Common myeloid progenitor, CD34-positive (primary cell): ENCODE measurements around the gene DCDC2.
"Not testable (repeated sequence)": the region's sequence is repeated elsewhere in the genome, so short reads cannot be mapped to it uniquely, and the experiment has no call there.

ENCODE experiments used
- CTCF ChIA-PET: fragments of 350-600 bp; sonication (Branson Sonifier 250); formaldehyde crosslinking; loops from one replicate; lab custom pipeline; 2021; ENCODE audit warnings: antibody characterized with exemption; lab: Charles Lee
- POLR2A ChIA-PET: fragments of 350-600 bp; sonication (Branson Sonifier 250); formaldehyde crosslinking; loops from one replicate; lab custom pipeline; 2021; ENCODE audit warnings: antibody characterized with exemption; lab: Charles Lee
- DNase-seq, 3 donors: peaks; one replicate each; pipeline versions ENCODE4 v3.0.0 to v3.0.0-alpha.2; 2013
- H3K27ac ChIP-seq, 2 experiments: 1 replicate in 1 of 2; 2 replicates in 1 of 2; pipeline ENCODE4 v1.7.0; 2013; ENCODE audit warnings: inconsistent platforms in 2 of 2, low read length in 2 of 2, mild to moderate bottlenecking in 2 of 2, low read depth in 1 of 2, moderate library complexity in 1 of 2; ENCODE audit not compliant: severe bottlenecking in 2 of 2, insufficient read depth in 1 of 2, poor library complexity in 1 of 2
- H3K27me3 ChIP-seq, 5 experiments: replicated peaks in 2 of 5; 1 replicate in 3 of 5; 2 replicates in 2 of 5; pipeline versions ENCODE4 v1.6.1 to v1.7.0; 2013; ENCODE audit warnings: low read length in 4 of 5, mild to moderate bottlenecking in 2 of 5, moderate library complexity in 2 of 5, inconsistent platforms in 1 of 5; ENCODE audit not compliant: insufficient read depth in 5 of 5, control insufficient read depth in 4 of 5
- H3K36me3 ChIP-seq, 4 experiments: 1 replicate in 2 of 4; 2 replicates in 2 of 4; pipeline versions ENCODE4 v1.6.1 to v1.7.0; 2013; ENCODE audit warnings: low read length in 3 of 4, control low read depth in 1 of 4, mild to moderate bottlenecking in 1 of 4; ENCODE audit not compliant: control insufficient read depth in 4 of 4, insufficient read depth in 4 of 4
- H3K4me1 ChIP-seq, 4 experiments: 1 replicate in 3 of 4; 2 replicates in 1 of 4; pipeline versions ENCODE4 v1.6.1 to v1.7.1; 2013; ENCODE audit warnings: low read length in 3 of 4, mild to moderate bottlenecking in 3 of 4, control low read depth in 1 of 4, inconsistent platforms in 1 of 4, moderate library complexity in 1 of 4; ENCODE audit not compliant: control insufficient read depth in 4 of 4, insufficient read depth in 4 of 4; ENCODE audit errors: control extremely low read depth in 1 of 4
- H3K4me3 ChIP-seq, 7 experiments: 1 replicate in 4 of 7; 2 replicates in 3 of 7; pipeline versions ENCODE4 v1.5.1 to v1.7.0; 2013; ENCODE audit warnings: mild to moderate bottlenecking in 7 of 7, low read length in 6 of 7, moderate library complexity in 6 of 7, inconsistent platforms in 2 of 7, low read depth in 2 of 7, control low read depth in 1 of 7; ENCODE audit not compliant: insufficient read depth in 4 of 7, control insufficient read depth in 1 of 7; ENCODE audit errors: extremely low read depth in 1 of 7
- H3K9me3 ChIP-seq, 5 experiments: 1 replicate in 4 of 5; 2 replicates in 1 of 5; pipeline versions ENCODE4 v1.6.1 to v1.7.1; 2013; ENCODE audit warnings: low read length in 4 of 5, mild to moderate bottlenecking in 2 of 5, inconsistent platforms in 1 of 5, low read depth in 1 of 5, moderate library complexity in 1 of 5; ENCODE audit not compliant: control insufficient read depth in 4 of 5, insufficient read depth in 2 of 5; ENCODE audit errors: control extremely low read depth in 1 of 5
- WGBS: methylation state at CpG from one replicate; pipeline ENCODE4 v1.1.5; 2013; ENCODE audit not compliant: insufficient coverage; 5-methylcytosine and 5-hydroxymethylcytosine counted together

DCDC2 gene

DNA sequence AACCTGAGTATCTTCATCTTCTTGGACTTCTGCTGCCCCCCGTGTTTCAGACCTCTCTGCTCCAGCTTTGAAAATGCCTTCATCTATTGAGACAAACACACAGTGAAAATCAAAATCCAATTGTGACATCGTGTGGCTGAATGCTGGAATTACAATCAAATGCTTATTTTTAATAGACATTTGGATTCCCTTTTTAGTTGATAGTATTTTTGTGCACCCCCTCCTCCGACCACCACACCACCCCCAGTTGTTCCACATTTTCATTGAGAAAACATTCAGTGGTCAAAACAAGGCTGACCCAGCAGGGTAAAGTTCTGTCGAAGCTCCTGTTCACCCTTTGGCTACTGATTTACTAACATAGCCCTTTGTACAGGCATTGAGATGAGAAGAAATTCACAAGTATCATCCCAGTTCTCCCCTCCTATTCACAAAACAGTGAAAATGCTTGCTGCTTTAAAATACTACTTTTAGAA, 152.8 kb downstream of the DCDC2 start:
- Histone ChIP-seq H3K4me3 (no peak overlapping the region), H3K4me1 (no peaks in the 10 kb centered on the region), H3K9me3 (peaks cover 0 to 2% (median 0%) of the 10 kb centered on the region in 5 experiments), H3K27ac (no peak overlapping the region), H3K36me3 (no peaks in the 10 kb centered on the region), H3K27me3 (no peaks in the 10 kb centered on the region)
- POLR2A ChIA-PET, result no interaction called here
- peak; percentile 56 to 72 (median 66) for DNase-seq
- CTCF ChIA-PET, result interaction anchor here (2.5 kb wide), 1 partner anchor 9 kb away, joined by 8 read pairs; no protein-coding TSS in a partner anchor
- WGBS, result 0% methylated on average over 2 of the region's 4 CpGs

DNA sequence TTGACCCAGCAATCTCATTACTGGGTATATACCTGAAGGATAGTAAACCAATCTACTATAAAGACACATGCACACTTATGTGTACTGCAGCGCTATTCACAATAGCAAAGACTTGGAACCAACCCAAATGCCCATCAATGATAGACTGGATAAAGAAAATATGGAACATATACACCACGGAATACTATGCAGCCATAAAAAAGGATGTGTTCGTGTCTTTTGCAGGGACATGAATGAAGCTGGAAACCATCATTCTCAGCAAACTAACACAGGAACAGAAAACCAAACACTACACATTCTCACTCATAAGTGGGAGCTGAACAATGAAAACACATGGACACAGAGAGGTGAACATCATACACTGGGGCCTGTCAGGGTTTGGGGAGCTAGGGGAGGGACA, 153.7 kb downstream of the DCDC2 start:
- POLR2A ChIA-PET, H3K27ac ChIP-seq, DNase-seq, H3K4me1 ChIP-seq, H3K27me3 ChIP-seq, H3K9me3 ChIP-seq, H3K4me3 ChIP-seq, H3K36me3 ChIP-seq, CTCF ChIA-PET: not testable (repeated sequence)
- 100% methylated on average over 1 of the region's 3 CpGs for WGBS

DNA sequence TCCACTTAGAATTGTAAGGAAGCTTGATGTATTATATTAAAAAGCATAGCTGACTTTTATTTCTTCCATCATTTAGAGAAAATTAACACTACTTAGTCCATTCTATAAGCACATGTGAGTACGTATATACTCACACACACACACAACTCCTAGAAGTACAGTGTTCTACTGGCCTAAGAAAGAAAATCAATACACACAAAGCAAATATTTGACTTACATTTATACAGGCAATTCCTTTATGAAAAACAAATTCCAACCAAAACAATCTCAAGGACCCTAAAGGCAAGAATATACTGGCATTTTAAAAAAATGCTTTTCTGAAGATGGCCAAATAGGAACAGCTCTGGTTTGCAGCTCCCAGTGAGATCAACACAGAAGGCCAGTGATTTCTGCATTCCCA, 160.0 kb downstream of the DCDC2 start:
- ChIA-PET POLR2A (no interaction called here), CTCF (no interaction called here)
- Histone ChIP-seq H3K4me1 (no peaks in the 10 kb centered on the region), H3K9me3 (peaks cover 0 to 2% (median 0%) of the 10 kb centered on the region in 5 experiments), H3K27ac (no peak overlapping the region), H3K27me3 (no peaks in the 10 kb centered on the region), H3K36me3 (no peaks in the 10 kb centered on the region), H3K4me3 (no peak overlapping the region)
- DNase-seq, result no peak
- WGBS, result 100% methylated on average over 1 of the region's 1 CpG

DNA sequence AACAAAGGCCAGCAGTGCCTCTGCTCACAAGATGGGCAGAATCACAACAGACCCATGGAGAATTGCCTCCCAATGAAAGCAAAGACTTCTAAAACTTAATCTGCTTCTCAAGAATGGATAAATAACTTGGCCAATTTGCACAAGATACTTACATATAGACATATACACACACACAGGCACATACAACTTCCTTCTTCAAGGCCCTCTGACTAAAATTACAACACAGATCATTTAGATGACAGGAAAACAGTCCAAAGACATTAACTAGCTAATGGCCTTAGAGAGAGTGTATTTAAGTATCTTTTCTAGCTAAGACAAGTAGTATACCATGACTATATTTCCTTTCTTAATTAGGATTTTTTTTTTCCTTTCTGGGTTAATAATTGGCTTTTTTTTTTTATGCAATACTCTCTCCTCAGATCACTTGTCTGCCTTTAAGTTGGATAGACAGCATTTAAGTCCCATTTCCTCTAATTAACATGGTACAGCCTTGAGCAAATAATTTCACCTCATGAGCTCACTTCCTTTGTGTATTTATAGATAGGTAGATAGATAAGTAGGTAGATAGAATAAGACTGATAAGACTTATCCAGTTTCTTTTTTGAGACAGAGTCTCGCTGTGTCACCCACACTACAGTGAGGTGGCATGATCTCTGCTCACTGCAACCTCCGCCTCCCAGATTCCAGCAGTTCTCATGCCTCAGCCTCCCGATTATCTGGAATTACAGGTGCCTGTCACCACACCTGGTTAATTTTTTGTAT, 161.8 kb downstream of the DCDC2 start:
- peaks cover 0 to 4% (median 0%) of the 10 kb centered on the region in 5 experiments for H3K9me3 ChIP-seq
- H3K27ac ChIP-seq, result no peak overlapping the region
- ChIA-PET POLR2A (no interaction called here), CTCF (interaction anchor here (2.8 kb wide), 1 partner anchor 10 kb away, joined by 8 read pairs; no protein-coding TSS in a partner anchor)
- H3K4me3 ChIP-seq, result no peak overlapping the region
- no peaks in the 10 kb centered on the region for H3K36me3 ChIP-seq
- H3K4me1 ChIP-seq, result no peaks in the 10 kb centered on the region
- no peaks in the 10 kb centered on the region for H3K27me3 ChIP-seq
- DNase-seq, result no peak
- 94% methylated on average over 3 of the region's 3 CpGs for WGBS

DNA sequence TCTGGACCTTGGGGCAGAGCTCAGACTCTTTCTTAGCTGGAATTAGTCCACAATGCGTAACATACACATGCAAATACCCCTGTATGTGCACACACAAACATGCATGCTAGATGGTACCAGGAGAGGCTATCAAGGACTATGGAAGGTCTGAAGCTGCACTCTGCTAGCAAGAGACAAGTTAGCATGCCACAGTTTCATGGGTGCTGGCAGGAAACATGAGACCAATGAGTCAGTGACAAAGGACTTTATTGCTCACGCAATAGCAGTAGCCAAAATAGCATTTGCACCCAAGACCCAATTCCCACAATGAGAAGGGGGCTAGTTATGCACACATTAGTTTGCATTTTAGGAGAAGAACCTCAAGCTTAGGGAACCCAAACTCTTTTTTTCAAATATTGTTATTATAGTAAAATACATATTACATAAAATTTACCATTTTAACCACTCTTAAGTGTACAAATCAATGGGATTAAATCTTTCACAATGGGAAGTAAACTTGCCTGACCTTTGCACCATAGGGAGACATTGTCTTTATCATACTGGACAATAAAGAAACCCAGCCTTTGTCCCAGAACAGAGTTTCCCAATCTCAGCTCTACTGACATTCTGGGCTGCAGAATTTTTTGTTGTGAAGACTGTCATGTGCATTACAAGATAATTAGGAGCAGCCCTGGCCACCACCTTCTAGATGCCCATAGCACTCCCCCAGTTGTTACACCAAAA, 162.7 kb downstream of the DCDC2 start:
- H3K9me3 ChIP-seq, result peaks cover 0 to 4% (median 0%) of the 10 kb centered on the region in 5 experiments
- no peaks in the 10 kb centered on the region for H3K4me1 ChIP-seq
- WGBS, result 100% methylated on average over 1 of the region's 2 CpGs
- CTCF ChIA-PET, result interaction anchor here (2.8 kb wide), 1 partner anchor 11 kb away, joined by 8 read pairs; no protein-coding TSS in a partner anchor
- no peaks in the 10 kb centered on the region for H3K27me3 ChIP-seq
- no peak for DNase-seq
- H3K36me3 ChIP-seq, result no peaks in the 10 kb centered on the region
- no peak overlapping the region for H3K4me3 ChIP-seq
- POLR2A ChIA-PET, result no interaction called here
- no peak overlapping the region for H3K27ac ChIP-seq

DNA sequence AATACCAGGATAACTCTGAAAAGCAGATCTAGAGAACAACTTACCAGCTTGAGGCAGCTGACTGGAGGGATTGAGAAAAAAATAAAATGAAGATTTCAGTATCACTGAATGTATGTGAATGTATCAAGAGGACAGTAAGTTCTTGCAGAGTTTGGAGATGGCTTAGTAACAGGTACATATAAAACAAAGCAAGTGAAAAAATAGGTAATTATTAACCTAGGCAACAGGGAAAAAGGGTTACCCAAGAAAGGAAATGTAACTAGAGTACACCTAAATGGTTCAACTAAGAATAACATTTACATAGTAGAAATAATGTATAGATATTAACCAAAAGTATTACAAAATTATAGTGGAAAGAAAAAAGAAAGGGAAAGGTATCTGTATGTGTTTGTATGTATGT, 164.5 kb downstream of the DCDC2 start:
- CTCF ChIA-PET, result no interaction called here
- no peaks in the 10 kb centered on the region for H3K4me1 ChIP-seq

DNA sequence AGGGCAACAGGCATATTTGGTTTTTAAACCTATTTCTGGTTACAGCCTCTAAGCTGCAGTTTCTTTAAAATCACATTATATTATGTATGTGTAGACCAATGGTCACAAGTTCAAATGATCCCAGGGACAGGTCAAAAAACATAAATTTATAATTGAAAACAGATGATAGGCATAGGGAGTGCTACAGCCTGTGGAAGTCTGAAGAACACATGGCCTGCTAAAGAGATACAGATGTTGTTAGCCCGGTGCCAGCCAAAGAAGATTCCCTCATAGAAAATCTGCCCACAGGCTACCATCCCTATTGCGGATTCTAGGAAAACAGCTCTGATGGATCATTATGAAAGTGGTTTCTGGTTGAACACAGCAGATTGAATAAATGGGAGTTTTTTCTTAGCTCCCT, 166.5 kb downstream of the DCDC2 start:
- H3K36me3 ChIP-seq, result no peaks in the 10 kb centered on the region
- H3K27me3 ChIP-seq, result no peaks in the 10 kb centered on the region
- WGBS, result 50% methylated on average over 2 of the region's 2 CpGs
- H3K9me3 ChIP-seq, result peaks cover 0 to 4% (median 0%) of the 10 kb centered on the region in 5 experiments
- H3K4me3 ChIP-seq, result no peak overlapping the region
- no peaks in the 10 kb centered on the region for H3K4me1 ChIP-seq
- POLR2A ChIA-PET, result no interaction called here
- no peak overlapping the region for H3K27ac ChIP-seq
- CTCF ChIA-PET, result no interaction called here
- DNase-seq, result no peak

More for the DNA sequence above, 164.5 kb downstream of the DCDC2 start:
- H3K4me3 ChIP-seq, result no peak overlapping the region
- H3K27me3 ChIP-seq, result no peaks in the 10 kb centered on the region
- no peak overlapping the region for H3K27ac ChIP-seq
- DNase-seq, result no peak
- H3K9me3 ChIP-seq, result peaks cover 0 to 4% (median 0%) of the 10 kb centered on the region in 5 experiments
- POLR2A ChIA-PET, result no interaction called here
- no peaks in the 10 kb centered on the region for H3K36me3 ChIP-seq
